ENCODE measurements around the gene CCDC40. TPM values are rescaled to one million over a fixed set of nuclear protein-coding genes. Genes with fewer than 3 reads are reported as not detected.

The CCDC40 gene
- total and polyA plus RNA-seq, 4 experiments from 2014 or later: 0.28 to 1.3 TPM; not detected in 2

DNA sequence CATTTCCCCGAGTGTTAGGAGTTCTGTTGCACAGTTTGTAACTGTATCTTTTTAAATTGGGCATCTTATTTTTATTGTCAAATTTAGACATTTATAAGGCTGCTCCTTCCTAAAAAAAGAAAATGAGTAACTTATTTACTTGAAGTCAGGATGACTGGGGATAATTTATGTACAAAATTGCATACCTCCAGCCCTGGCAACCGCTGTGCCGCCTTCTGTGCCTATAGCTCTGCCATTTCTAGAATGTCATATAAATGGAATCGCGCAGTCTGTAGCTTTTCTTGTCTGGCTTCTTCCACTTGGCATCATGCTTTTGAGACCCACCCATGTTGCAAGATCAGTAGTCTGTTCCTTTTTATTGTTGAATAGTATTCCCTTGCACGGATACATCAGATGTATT lies 36.0 kb downstream of the CCDC40 start:
- Mint-ChIP-seq H3K27ac (no peak overlapping the region), H3K36me3 (no peaks in the 10 kb centered on the region), H3K9me3 (no peaks in the 10 kb centered on the region), H3K4me3 (no peak overlapping the region), H3K27me3 (peaks cover 2 to 4% of the 10 kb centered on the region in 2 donors), H3K4me1 (peaks cover 4 to 7% (median 5%) of the 10 kb centered on the region in 4 donors)
- Histone ChIP-seq H3K4me3 (ENCODE audit: low read length in 2 of 2) (no peak overlapping the region), H3K36me3 (ENCODE audit: insufficient read depth, low read length) (no peaks in the 10 kb centered on the region), H3K27ac (ENCODE audit: low read depth, low read length) (no peak overlapping the region), H3K9me3 (ENCODE audit: control insufficient read depth in 1 of 2, low read length in 2 of 2) (no peaks in the 10 kb centered on the region), H3K4me1 (ENCODE audit: insufficient read depth, low read length) (no peaks in the 10 kb centered on the region), H3K27me3 (ENCODE audit: insufficient read depth, low read length) (no peaks in the 10 kb centered on the region)
- POLR2A ChIA-PET (ENCODE audit: partially characterized antibody): no interaction called here
- intact Hi-C loops (cut with micrococcal nuclease): no loop called here
- CTCF ChIA-PET (ENCODE audit: partially characterized antibody): interaction anchor here (0.8 kb wide), 1 partner anchor 9 kb away, joined by 3 read pairs; no protein-coding TSS in a partner anchor
- DNase-seq: no peak

DNA sequence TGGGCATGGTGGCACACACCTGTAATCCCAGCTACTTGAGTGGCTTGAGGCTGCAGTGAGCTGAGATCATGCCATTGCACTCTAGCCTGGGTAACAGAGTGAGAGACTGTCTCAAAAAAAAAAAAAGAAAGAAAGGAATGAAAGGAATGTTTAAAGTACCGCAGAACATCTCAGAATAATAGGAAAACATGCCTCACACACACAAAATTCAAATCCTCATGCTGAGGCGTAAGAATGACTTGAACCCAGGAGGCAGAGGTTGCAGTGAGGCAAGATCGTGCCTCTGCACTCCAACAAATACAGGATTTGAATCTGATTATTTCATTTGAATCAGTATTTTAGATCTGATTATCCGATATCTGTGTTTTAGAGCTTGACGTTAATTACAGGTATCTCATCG lies 43.6 kb downstream of the CCDC40 start:
- intact Hi-C loops (cut with micrococcal nuclease): loop anchor here (10.0 kb wide), 1 partner anchor 75 kb away; no protein-coding TSS in a partner anchor

DNA sequence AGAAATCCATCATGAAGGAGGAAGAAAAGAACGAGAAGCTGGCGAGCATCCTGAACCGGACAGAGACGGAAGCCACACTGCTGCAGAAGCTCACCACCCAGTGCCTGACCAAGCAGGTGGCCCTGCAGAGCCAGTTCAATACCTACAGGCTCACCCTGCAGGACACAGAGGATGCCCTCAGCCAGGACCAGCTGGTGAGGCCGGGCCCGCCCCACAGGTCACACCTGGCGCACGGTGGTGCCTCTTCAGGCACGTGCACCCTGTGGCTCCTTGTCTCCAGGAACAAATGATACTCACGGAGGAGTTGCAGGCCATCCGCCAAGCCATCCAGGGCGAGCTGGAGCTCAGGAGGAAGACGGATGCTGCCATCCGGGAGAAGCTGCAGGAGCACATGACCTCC lies 45.2 kb downstream of the CCDC40 start:
- H3K27me3 ChIP-seq (ENCODE audit: insufficient read depth, low read length): no peaks in the 10 kb centered on the region
- intact Hi-C loops (cut with micrococcal nuclease): loop anchor here (10.0 kb wide), 1 partner anchor 77 kb away; no protein-coding TSS in a partner anchor
- ChIA-PET POLR2A (ENCODE audit: partially characterized antibody) (no interaction called here), CTCF (ENCODE audit: partially characterized antibody) (interaction anchor here (0.9 to 2.5 kb wide), 8 partner anchors 9 to 76 kb away, joined by 3 to 10 read pairs (median 3); partner anchors contain the start of gene GAA)
- Mint-ChIP-seq H3K4me3 (no peak overlapping the region), H3K9me3 (no peaks in the 10 kb centered on the region), H3K27me3 (peaks cover 4 to 7% of the 10 kb centered on the region in 2 donors), H3K4me1 (peaks cover 0 to 6% (median 3%) of the 10 kb centered on the region in 4 donors), H3K36me3 (no peaks in the 10 kb centered on the region), H3K27ac (no peak overlapping the region)
- H3K27ac ChIP-seq (ENCODE audit: low read depth, low read length): no peak overlapping the region
- H3K4me3 ChIP-seq (ENCODE audit: low read length in 2 of 2): no peak overlapping the region
- no peaks in the 10 kb centered on the region for H3K9me3 ChIP-seq (ENCODE audit: control insufficient read depth in 1 of 2, low read length in 2 of 2)
- H3K4me1 ChIP-seq (ENCODE audit: insufficient read depth, low read length): peaks cover 6% of the 10 kb centered on the region
- DNase-seq: no peak
- no peaks in the 10 kb centered on the region for H3K36me3 ChIP-seq (ENCODE audit: insufficient read depth, low read length)

More for the DNA sequence above, 43.6 kb downstream of the CCDC40 start:
- Mint-ChIP-seq H3K36me3 (no peaks in the 10 kb centered on the region), H3K9me3 (no peaks in the 10 kb centered on the region), H3K4me3 (no peak overlapping the region), H3K27ac (no peak overlapping the region), H3K4me1 (peaks cover 0 to 6% (median 3%) of the 10 kb centered on the region in 4 donors), H3K27me3 (peaks cover 4 to 10% of the 10 kb centered on the region in 2 donors)
- POLR2A ChIA-PET (ENCODE audit: partially characterized antibody): no interaction called here
- Histone ChIP-seq H3K4me3 (ENCODE audit: low read length in 2 of 2) (no peak overlapping the region), H3K36me3 (ENCODE audit: insufficient read depth, low read length) (no peaks in the 10 kb centered on the region), H3K4me1 (ENCODE audit: insufficient read depth, low read length) (peaks cover 6% of the 10 kb centered on the region), H3K27me3 (ENCODE audit: insufficient read depth, low read length) (no peaks in the 10 kb centered on the region), H3K27ac (ENCODE audit: low read depth, low read length) (no peak overlapping the region), H3K9me3 (ENCODE audit: control insufficient read depth in 1 of 2, low read length in 2 of 2) (no peaks in the 10 kb centered on the region)
- CTCF ChIA-PET (ENCODE audit: partially characterized antibody): interaction anchor here (1.9 kb wide), 1 partner anchor 22 kb away, joined by 7 read pairs; the partner anchor contains the start of gene GAA
- no peak for DNase-seq

DNA sequence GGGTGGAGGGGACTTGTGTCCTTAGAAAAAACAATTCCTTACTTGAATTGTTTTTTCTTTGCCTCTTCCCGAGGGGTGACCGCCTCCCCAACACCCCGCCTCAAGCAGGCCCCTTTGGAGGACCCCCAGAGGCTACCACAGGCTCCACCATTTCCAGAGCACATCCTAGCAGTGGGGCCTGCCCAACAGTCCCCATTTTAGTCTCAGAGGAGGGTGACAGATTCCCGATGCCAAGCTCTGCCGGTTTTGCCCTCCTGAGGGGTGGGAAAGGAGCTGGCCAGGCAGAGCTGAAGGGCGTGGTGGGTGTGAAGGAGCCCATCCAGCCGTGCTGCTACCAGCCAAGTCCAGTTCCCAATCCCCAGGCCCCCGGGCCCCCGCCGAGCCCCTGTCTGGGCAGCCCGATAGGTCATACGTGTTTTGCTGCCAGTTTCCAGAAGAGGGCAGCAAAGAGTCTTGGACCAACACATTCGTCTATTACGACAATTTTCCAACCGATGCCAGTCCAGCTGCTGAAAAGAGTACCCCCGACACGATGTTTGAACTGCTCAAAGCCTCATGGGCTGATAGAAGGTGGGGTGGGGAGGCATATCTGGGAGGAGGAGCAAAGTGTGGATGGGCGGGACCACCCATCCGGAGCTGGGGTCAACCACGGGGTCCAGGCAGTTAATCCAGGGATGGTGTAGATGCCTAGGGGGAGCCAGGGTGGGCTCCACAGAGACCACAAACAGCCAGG lies 46.1 kb downstream of the CCDC40 start:
- Mint-ChIP-seq H3K4me1 (peaks cover 0 to 6% (median 3%) of the 10 kb centered on the region in 4 donors), H3K27me3 (peaks cover 5 to 7% of the 10 kb centered on the region in 2 donors), H3K9me3 (no peaks in the 10 kb centered on the region), H3K4me3 (no peak overlapping the region), H3K36me3 (no peaks in the 10 kb centered on the region), H3K27ac (peak overlapping the region in 1 of 7 donors; percentile 52)
- Histone ChIP-seq H3K4me1 (ENCODE audit: insufficient read depth, low read length) (peaks cover 6% of the 10 kb centered on the region), H3K4me3 (ENCODE audit: low read length in 2 of 2) (no peak overlapping the region), H3K36me3 (ENCODE audit: insufficient read depth, low read length) (no peaks in the 10 kb centered on the region), H3K27ac (ENCODE audit: low read depth, low read length) (no peak overlapping the region), H3K9me3 (ENCODE audit: control insufficient read depth in 1 of 2, low read length in 2 of 2) (no peaks in the 10 kb centered on the region), H3K27me3 (ENCODE audit: insufficient read depth, low read length) (no peaks in the 10 kb centered on the region)
- intact Hi-C loops (cut with micrococcal nuclease): loop anchor here (10.0 kb wide), 1 partner anchor 78 kb away; no protein-coding TSS in a partner anchor
- ChIA-PET POLR2A (ENCODE audit: partially characterized antibody) (interaction anchor here (0.9 kb wide), 1 partner anchor 19 kb away, joined by 4 read pairs; the partner anchor contains the start of gene GAA), CTCF (ENCODE audit: partially characterized antibody) (interaction anchor here (1.0 to 2.5 kb wide), 9 partner anchors 10 to 77 kb away, joined by 3 to 10 read pairs (median 3); partner anchors contain the start of gene GAA)
- DNase-seq: peak; percentile 50 to 67 (median 60)

DNA sequence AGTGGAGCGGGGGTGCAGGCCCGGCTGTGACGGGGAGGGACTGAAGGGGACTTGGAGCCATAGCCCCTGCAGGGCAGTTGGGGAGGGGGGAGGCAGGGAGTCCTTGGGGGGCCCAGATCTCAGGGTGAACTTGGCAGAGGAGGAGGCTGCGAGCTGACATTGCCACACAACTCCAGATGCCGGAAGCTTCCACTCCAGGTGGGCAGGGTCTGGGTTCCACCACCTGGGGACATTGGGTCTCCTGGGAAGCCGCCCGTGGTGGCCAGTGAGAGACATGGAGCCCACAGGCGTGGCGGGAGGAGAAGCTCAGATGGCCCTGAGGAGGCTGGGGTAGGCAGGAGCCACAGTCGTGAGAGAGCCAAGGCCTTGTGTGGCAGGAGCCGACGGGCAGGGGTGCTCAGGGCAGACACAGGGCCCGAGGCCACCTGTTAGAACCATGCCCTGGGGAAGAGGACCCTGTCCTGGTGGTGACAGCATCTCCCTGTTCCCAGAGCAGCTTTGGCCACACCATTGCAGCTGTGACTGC lies 46.8 kb downstream of the CCDC40 start:
- Histone ChIP-seq H3K4me3 (ENCODE audit: low read length in 2 of 2) (no peak overlapping the region), H3K27ac (ENCODE audit: low read depth, low read length) (no peak overlapping the region), H3K4me1 (ENCODE audit: insufficient read depth, low read length) (peaks cover 6% of the 10 kb centered on the region), H3K9me3 (ENCODE audit: control insufficient read depth in 1 of 2, low read length in 2 of 2) (no peaks in the 10 kb centered on the region), H3K27me3 (ENCODE audit: insufficient read depth, low read length) (no peaks in the 10 kb centered on the region), H3K36me3 (ENCODE audit: insufficient read depth, low read length) (no peaks in the 10 kb centered on the region)
- Mint-ChIP-seq H3K4me1 (peaks cover 0 to 6% (median 3%) of the 10 kb centered on the region in 4 donors), H3K9me3 (no peaks in the 10 kb centered on the region), H3K36me3 (no peaks in the 10 kb centered on the region), H3K27me3 (peaks cover 2 to 7% of the 10 kb centered on the region in 2 donors), H3K27ac (no peak overlapping the region), H3K4me3 (no peak overlapping the region)
- CTCF ChIA-PET (ENCODE audit: partially characterized antibody): interaction anchor here (1.0 to 2.5 kb wide), 6 partner anchors 13 to 75 kb away, joined by 3 to 10 read pairs (median 4); partner anchors contain the start of gene GAA
- POLR2A ChIA-PET (ENCODE audit: partially characterized antibody): interaction anchor here (0.9 kb wide), 1 partner anchor 18 kb away, joined by 4 read pairs; the partner anchor contains the start of gene GAA
- intact Hi-C loops (cut with micrococcal nuclease): loop anchor here (10.0 kb wide), 1 partner anchor 78 kb away; no protein-coding TSS in a partner anchor
- DNase-seq: no peak

DNA sequence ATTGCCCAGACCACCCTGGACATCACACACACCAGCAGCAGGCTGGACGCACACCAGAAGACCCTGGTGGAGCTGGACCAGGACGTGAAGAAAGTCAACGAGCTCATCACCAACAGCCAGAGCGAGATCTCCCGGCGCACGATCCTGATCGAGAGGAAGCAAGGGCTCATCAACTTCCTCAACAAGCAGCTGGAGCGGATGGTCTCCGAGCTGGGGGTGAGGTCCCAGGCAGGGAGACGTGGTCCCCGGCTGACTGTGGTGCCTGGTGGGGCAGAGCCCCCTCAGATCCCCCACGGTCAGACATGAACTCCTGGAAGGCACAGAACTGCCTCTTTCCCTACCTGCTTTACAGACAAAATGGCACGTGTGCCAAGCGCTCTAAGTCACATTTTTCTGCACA lies 48.3 kb downstream of the CCDC40 start:
- Mint-ChIP-seq H3K27ac (no peak overlapping the region), H3K27me3 (peaks cover 2 to 5% of the 10 kb centered on the region in 2 donors), H3K36me3 (no peaks in the 10 kb centered on the region), H3K4me3 (no peak overlapping the region), H3K9me3 (no peaks in the 10 kb centered on the region), H3K4me1 (peaks cover 0 to 6% (median 2%) of the 10 kb centered on the region in 4 donors)
- Histone ChIP-seq H3K27me3 (ENCODE audit: insufficient read depth, low read length) (no peaks in the 10 kb centered on the region), H3K9me3 (ENCODE audit: control insufficient read depth in 1 of 2, low read length in 2 of 2) (no peaks in the 10 kb centered on the region), H3K36me3 (ENCODE audit: insufficient read depth, low read length) (no peaks in the 10 kb centered on the region), H3K27ac (ENCODE audit: low read depth, low read length) (no peak overlapping the region), H3K4me3 (ENCODE audit: low read length in 2 of 2) (no peak overlapping the region), H3K4me1 (ENCODE audit: insufficient read depth, low read length) (peaks cover 6% of the 10 kb centered on the region)
- ChIA-PET CTCF (ENCODE audit: partially characterized antibody) (interaction anchor here (1.3 kb wide), 1 partner anchor 17 kb away, joined by 3 read pairs; the partner anchor contains the start of gene GAA), POLR2A (ENCODE audit: partially characterized antibody) (no interaction called here)
- no peak for DNase-seq
- intact Hi-C loops (cut with micrococcal nuclease): loop anchor here (10.0 kb wide), 1 partner anchor 80 kb away; no protein-coding TSS in a partner anchor

DNA sequence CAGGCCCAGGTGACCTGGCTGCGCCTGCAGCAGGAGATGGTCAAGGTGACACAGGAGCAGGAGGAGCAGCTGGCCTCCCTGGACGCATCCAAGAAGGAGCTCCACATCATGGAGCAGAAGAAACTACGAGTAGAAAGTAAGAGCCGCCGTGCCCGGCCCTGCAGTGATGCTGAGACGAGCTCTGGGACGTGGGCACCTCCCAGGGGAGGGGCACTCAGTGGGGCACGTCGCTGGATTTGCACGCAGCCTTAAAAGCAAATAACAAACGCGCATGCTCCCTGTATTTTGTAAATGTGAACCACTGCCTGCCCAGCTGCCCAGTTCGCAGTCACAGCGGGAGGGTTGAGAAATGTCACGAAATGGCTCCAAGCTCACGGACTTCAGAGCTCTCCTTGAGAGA lies 49.6 kb downstream of the CCDC40 start:
- H3K4me1 Mint-ChIP-seq: peaks cover 0 to 6% (median 2%) of the 10 kb centered on the region in 4 donors
- Histone ChIP-seq H3K9me3 (ENCODE audit: control insufficient read depth in 1 of 2, low read length in 2 of 2) (no peaks in the 10 kb centered on the region), H3K4me3 (ENCODE audit: low read length in 2 of 2) (no peak overlapping the region), H3K27me3 (ENCODE audit: insufficient read depth, low read length) (no peaks in the 10 kb centered on the region), H3K27ac (ENCODE audit: low read depth, low read length) (no peak overlapping the region), H3K4me1 (ENCODE audit: insufficient read depth, low read length) (peaks cover 6% of the 10 kb centered on the region), H3K36me3 (ENCODE audit: insufficient read depth, low read length) (no peaks in the 10 kb centered on the region)
- intact Hi-C loops (cut with micrococcal nuclease): loop anchor here (10.0 kb wide), 1 partner anchor 81 kb away; no protein-coding TSS in a partner anchor
- peaks cover 2 to 5% of the 10 kb centered on the region in 2 donors for H3K27me3 Mint-ChIP-seq
- H3K4me3 Mint-ChIP-seq: no peak overlapping the region
- ChIA-PET POLR2A (ENCODE audit: partially characterized antibody) (no interaction called here), CTCF (ENCODE audit: partially characterized antibody) (interaction anchor here (0.7 to 1.3 kb wide), 2 partner anchors 15 to 252 kb away, joined by 3 read pairs; partner anchors contain the start of gene GAA)
- no peaks in the 10 kb centered on the region for H3K9me3 Mint-ChIP-seq
- DNase-seq: no peak
- H3K36me3 Mint-ChIP-seq: no peaks in the 10 kb centered on the region
- H3K27ac Mint-ChIP-seq: no peak overlapping the region

All from CD4-positive, alpha-beta memory T cell (primary cell).